ENCODE results near the gene C17orf67.

- TF ChIP-seq CTCF (IDR thresholded peaks at IDR 0.05): no peak
- no peak for TF ChIP-seq POLR2A (IDR thresholded peaks at IDR 0.05)
Observed at GRCh38 chr17:56880133-56880532, 46.4 kb upstream of the C17orf67 start.
